Left renal pelvis (tissue), 4 donors: ENCODE measurements around the gene LAMA3. TPM values are rescaled to one million over a fixed set of nuclear protein-coding genes. Genes with fewer than 3 reads are reported as not detected.

ENCODE experiments used
- DNase-seq, 4 donors: peaks; one replicate each; pipeline ENCODE4 v3.0.0-alpha.2; 2013; ENCODE audit warnings: low read depth in 4 of 4, low spot score in 3 of 4
- polyA plus RNA-seq, 4 donors: library from polyadenylated mRNA; unstranded; fragments of 120-200 nt; gene quantifications; one replicate each; pipeline ENCODE4 v1.2.1, GENCODE V29; 2013; ENCODE audit not compliant: insufficient read length in 4 of 4

Gene LAMA3
- polyA plus RNA-seq, 4 donors, result 1.5 to 3.1 (median 2.5) TPM

- no peak for DNase-seq
These were observed 198.2 kb downstream of the LAMA3 start for GRCh38 chr18:23887493-23887892.

- DNase-seq, result no peak
These were observed 199.6 kb downstream of the LAMA3 start for GRCh38 chr18:23888881-23889280.

GRCh38 chr18:23889907-23890306 is 200.7 kb downstream of the LAMA3 start:
- no peak for DNase-seq

- no peak for DNase-seq
These were observed 201.3 kb downstream of the LAMA3 start for GRCh38 chr18:23890589-23890988.

GRCh38 chr18:23893653-23894052 is 204.4 kb downstream of the LAMA3 start:
- no peak for DNase-seq

- no peak for DNase-seq
These were observed 205.5 kb downstream of the LAMA3 start for GRCh38 chr18:23894661-23895175.

- no peak for DNase-seq
These were observed 208.0 kb downstream of the LAMA3 start for GRCh38 chr18:23897291-23897690.

GRCh38 chr18:23897733-23898132 is 208.5 kb downstream of the LAMA3 start:
- DNase-seq, result no peak

GRCh38 chr18:23900994-23901393 is 211.7 kb downstream of the LAMA3 start:
- peak in 1 of 4 donors; percentile 24 for DNase-seq

- DNase-seq, result no peak
These were observed 213.1 kb downstream of the LAMA3 start for GRCh38 chr18:23902396-23902795.

- DNase-seq, result no peak
These were observed 214.7 kb downstream of the LAMA3 start for GRCh38 chr18:23903971-23904370.

GRCh38 chr18:23906658-23907057 is 217.4 kb downstream of the LAMA3 start:
- DNase-seq, result no peak

- no peak for DNase-seq
These were observed 219.6 kb downstream of the LAMA3 start for GRCh38 chr18:23908827-23909226.

- no peak for DNase-seq
These were observed 220.8 kb downstream of the LAMA3 start for GRCh38 chr18:23910032-23910431.

GRCh38 chr18:23912356-23912755 is 223.1 kb downstream of the LAMA3 start:
- DNase-seq, result no peak

GRCh38 chr18:23916338-23916737 is 227.1 kb downstream of the LAMA3 start:
- no peak for DNase-seq

- DNase-seq, result peak in 3 of 4 donors; percentile 42 to 62 (median 57)
These were observed 229.3 kb downstream of the LAMA3 start for GRCh38 chr18:23918395-23919032.

- DNase-seq, result no peak
These were observed 230.8 kb downstream of the LAMA3 start for GRCh38 chr18:23920054-23920453.

- no peak for DNase-seq
These were observed 232.5 kb downstream of the LAMA3 start for GRCh38 chr18:23921716-23922285.

GRCh38 chr18:23922939-23923338 is 233.7 kb downstream of the LAMA3 start:
- DNase-seq, result no peak

GRCh38 chr18:23924813-23925212 is 235.6 kb downstream of the LAMA3 start:
- no peak for DNase-seq

GRCh38 chr18:23926571-23926970 is 237.3 kb downstream of the LAMA3 start:
- DNase-seq, result no peak
